AG04449 (cell line): Measurements from ENCODE around the gene MXRA8.

Experiments
- CTCF ChIA-PET: fragments of 350-600 bp; formaldehyde crosslinking; extraction: SDS; loops from one replicate; lab custom pipeline; 2021; ENCODE audit warnings: antibody characterized with exemption; lab: Yijun Ruan, JAX
- POLR2A ChIA-PET: fragments of 400-600, 350-600 bp; formaldehyde crosslinking; extraction: SDS; loops from one replicate; lab custom pipeline; 2020; ENCODE audit warnings: antibody characterized with exemption, inconsistent platforms; lab: Yijun Ruan, JAX
- DNase-seq: peaks from one replicate; pipeline ENCODE4 v3.0.0-alpha.2; 2010; ENCODE audit warnings: low read depth, low spot score
- H3K4me3 ChIP-seq: 2 replicates; pipeline ENCODE4 v1.5.1; 2011; ENCODE audit warnings: low read depth, mild to moderate bottlenecking, control low read depth, low read length
- TF ChIP-seq, protein P1 (sequence below): IDR thresholded peaks from one replicate; pipeline ENCODE4 v1.5.1; 2011; ENCODE audit warnings: mild to moderate bottlenecking, moderate library complexity, low read length, control low read depth, inconsistent platforms; ENCODE audit not compliant: insufficient read depth; ENCODE audit errors: missing control alignments

MXRA8 gene

DNA sequence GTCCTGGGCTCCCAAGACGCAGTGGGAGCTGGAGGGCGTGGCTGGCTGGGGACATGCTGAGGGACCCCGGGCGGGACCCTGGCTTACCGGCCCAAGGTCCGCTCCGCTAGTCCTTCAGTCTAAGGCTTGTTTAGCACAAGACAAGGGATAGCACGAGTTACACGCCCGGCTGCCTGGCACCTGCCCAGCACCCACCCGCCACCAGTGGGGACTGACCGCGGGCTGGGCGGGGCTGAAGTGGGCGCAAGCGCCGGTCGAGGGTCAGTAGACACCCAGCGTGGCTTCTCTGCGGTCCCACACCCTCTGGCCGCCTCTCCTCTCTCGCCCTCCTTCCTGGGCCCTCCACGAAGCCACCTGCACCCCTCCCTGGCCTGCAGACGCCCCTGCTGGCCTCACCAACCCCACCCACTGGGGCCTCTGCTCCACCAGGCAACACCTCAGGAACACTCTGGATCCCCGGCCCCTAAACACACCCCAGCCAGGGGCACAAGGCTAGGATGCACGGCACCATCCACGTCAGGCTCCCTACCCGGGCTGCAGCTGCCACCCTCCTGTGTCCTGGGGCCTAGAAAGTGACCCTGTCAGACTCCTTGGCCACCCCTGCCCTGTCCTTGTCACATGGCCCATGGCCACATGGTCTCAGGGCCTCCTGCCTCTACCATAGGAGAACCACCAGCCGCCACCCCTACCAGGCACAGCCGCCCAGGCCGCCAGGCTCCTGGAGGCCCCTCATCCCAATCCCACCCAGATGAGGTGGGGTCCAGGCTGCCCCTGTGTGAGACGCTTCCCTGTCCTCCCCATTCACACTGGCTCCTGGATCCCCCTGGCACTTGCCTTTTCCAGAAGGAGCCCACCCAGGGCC, 21.2 kb downstream of the MXRA8 start:
- DNase-seq, result no peak
- ChIA-PET CTCF (no interaction called here), POLR2A (no interaction called here)
- TF ChIP-seq, protein P1, sequence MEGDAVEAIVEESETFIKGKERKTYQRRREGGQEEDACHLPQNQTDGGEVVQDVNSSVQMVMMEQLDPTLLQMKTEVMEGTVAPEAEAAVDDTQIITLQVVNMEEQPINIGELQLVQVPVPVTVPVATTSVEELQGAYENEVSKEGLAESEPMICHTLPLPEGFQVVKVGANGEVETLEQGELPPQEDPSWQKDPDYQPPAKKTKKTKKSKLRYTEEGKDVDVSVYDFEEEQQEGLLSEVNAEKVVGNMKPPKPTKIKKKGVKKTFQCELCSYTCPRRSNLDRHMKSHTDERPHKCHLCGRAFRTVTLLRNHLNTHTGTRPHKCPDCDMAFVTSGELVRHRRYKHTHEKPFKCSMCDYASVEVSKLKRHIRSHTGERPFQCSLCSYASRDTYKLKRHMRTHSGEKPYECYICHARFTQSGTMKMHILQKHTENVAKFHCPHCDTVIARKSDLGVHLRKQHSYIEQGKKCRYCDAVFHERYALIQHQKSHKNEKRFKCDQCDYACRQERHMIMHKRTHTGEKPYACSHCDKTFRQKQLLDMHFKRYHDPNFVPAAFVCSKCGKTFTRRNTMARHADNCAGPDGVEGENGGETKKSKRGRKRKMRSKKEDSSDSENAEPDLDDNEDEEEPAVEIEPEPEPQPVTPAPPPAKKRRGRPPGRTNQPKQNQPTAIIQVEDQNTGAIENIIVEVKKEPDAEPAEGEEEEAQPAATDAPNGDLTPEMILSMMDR, result no peak
- no peak overlapping the region for H3K4me3 ChIP-seq

DNA sequence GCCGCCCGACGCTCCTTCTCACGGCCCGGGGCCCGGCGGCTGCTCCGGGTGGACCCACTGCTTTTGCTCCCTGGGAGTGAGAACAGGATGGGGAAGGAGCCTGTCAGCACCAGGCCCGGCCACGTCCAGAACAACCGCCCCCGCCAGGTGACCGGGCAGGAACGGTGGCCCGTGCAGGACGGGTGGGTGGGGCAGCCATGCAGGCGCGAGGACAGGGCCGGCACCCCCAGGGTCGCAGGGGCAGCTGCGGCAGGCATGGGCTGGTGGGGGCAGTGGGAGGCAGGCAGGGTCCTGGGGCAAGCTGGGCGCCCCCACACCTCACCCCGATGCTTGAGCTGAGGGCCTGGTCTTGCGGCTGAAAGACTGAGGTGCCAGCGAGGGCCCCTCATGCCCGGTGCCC, 21.9 kb downstream of the MXRA8 start:
- POLR2A ChIA-PET, result no interaction called here
- TF ChIP-seq, protein P1, result no peak
- CTCF ChIA-PET, result no interaction called here
- no peak overlapping the region for H3K4me3 ChIP-seq
- DNase-seq, result no peak

DNA sequence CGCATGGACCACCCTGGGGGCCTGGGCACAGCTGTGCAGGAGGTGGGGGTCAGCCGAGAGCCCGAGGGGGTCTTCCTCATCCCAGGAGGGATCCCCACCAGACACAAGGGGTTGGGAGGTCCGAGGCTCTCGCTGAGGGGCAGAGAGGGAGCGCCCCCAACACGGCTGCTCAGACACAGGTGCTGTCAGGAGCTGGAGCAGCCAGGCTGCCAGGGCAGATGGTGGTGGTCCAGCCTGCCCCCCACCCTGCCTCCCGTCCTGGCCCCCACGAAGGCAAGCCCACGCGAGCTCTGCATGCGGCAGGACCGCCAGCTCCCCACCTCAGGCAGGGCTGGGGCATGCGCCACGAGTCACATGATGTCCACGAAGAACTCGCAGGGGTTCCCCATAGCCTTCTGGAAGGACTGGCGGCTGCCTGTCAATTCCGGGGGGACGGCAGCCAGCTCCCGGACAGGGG, 22.5 kb downstream of the MXRA8 start:
- no peak overlapping the region for H3K4me3 ChIP-seq
- TF ChIP-seq, protein P1, result no peak
- POLR2A ChIA-PET, result no interaction called here
- CTCF ChIA-PET, result interaction anchor here (0.8 to 1.5 kb wide), 3 partner anchors 8 to 38 kb away, joined by 3 to 4 read pairs (median 3); no protein-coding TSS in a partner anchor
- DNase-seq, result no peak

DNA sequence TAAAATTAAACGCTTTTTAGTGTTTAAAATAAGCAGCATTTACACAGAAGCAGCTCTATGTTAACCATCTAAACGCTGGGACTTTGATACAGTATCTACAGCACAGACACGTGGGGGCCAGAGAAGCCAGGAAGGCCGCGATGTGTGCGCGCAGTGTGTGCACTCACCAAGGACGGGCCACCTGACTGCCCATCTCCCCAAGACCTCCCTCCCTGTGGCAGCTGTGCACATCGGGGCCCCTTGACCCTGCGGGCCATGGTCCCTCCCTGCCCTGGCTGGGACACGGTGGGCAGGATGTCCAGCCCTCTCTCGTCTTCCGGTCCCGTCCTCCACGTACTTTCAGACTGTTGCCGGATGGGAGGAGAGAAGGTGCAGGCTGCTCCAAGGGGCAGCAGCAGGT, 23.1 kb downstream of the MXRA8 start:
- POLR2A ChIA-PET, result no interaction called here
- CTCF ChIA-PET, result interaction anchor here (0.8 to 1.5 kb wide), 3 partner anchors 8 to 39 kb away, joined by 3 to 4 read pairs (median 3); no protein-coding TSS in a partner anchor
- TF ChIP-seq, protein P1, result no peak

DNA sequence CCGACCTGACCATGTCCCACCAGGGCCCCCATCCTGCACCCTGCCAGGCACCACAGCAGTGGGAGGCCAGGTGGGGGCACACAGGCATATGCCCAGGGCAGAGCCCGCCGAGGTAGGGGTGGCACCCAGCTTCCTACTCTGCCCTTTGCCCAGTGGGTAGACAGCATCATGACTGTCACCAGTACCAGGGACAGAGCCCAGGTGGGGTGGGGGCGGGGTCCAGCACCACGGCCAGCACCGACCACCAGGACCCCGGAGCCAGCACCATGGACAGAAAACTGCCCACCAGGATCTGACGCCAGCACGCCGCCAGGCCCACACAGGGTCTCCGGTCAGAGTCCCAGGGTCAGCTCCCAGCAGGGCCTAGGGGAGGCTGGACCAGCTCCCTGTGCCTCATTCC, 23.5 kb downstream of the MXRA8 start:
- no peak for DNase-seq
- POLR2A ChIA-PET, result interaction anchor here (0.6 to 1.1 kb wide), 2 partner anchors 11 to 16 kb away, joined by 3 read pairs; no protein-coding TSS in a partner anchor
- CTCF ChIA-PET, result interaction anchor here (0.9 to 1.5 kb wide), 3 partner anchors 9 to 39 kb away, joined by 3 to 4 read pairs (median 4); no protein-coding TSS in a partner anchor

More for the DNA sequence above, 23.1 kb downstream of the MXRA8 start:
- no peak overlapping the region for H3K4me3 ChIP-seq
- DNase-seq, result no peak

More for the DNA sequence above, 23.5 kb downstream of the MXRA8 start:
- no peak overlapping the region for H3K4me3 ChIP-seq
- TF ChIP-seq, protein P1, result no peak
